ENCODE results near the gene CTSE. TPM values are rescaled to one million over a fixed set of nuclear protein-coding genes. Genes with fewer than 3 reads are reported as not detected.
A peak's percentile ranks its signal among the peaks of the same experiment; 100 is the strongest.

CTSE gene
- total RNA-seq, 5 donors from 2014 or later (not counting 1 experiment from before 2014, with no cell fraction given): 0.13 to 0.20 TPM; not detected in 3

DNA sequence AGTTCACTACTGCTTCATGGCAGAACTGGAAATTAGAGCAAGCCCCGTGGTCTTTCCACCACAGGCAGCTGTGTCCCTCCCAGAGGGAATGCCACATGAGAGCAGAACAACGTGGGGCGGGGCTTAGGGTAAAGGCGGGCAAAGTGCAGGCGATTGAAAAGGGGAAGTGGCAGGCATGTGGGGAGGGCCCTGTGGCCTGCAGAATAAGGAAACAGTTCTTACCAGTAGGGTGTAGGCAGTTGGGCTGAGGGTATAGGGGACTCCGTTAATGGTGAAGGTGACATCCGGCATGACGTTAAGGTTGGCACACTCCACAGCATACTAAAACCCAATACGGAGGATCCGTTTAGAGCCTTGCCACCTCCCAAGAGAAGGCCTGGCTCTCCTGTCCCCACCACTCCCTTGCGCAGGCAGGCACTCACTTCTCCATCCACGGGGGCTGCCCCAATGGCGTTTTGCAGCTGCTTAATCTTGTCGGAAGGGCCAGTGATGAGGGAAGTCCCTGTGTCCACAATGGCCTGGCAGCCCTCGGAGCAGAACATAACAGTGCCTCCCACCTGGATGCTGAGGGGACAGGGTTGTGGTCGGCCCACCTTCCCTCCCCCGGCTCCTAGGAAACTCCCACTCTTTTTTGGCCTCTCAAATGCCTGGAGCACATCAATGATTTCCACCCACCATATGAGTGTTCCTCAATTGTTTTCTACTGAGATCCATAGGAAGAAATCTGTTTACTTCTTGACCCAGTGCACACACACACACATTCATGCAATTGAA, 11.4 kb downstream of the CTSE start:
- Mint-ChIP-seq H3K27ac (no peak overlapping the region), H3K27me3 (no peaks in the 10 kb centered on the region), H3K4me3 (peak overlapping the region in 2 of 3 donors; percentile 26 to 55), H3K9me3 (no peaks in the 10 kb centered on the region), H3K36me3 (no peaks in the 10 kb centered on the region), H3K4me1 (peaks cover 16 to 27% (median 21%) of the 10 kb centered on the region in 3 donors)
- ChIA-PET CTCF (no interaction called here), POLR2A (no interaction called here)
- H3K36me3 ChIP-seq (ENCODE audit: control insufficient read depth in 2 of 2, extremely low read depth in 1 of 2, insufficient read depth in 1 of 2, low read length in 1 of 2): no peaks in the 10 kb centered on the region
- no peak overlapping the region for H3K27ac ChIP-seq (ENCODE audit: low read length)
- DNase-seq (peak in 32 of 35 experiments; percentile 4 to 71 (median 32)), ATAC-seq (replicated peaks in 1 of 4) (peak; percentile 79 to 98 (median 90))
- no peaks in the 10 kb centered on the region for H3K9me3 ChIP-seq
- peaks cover 0 to 8% of the 10 kb centered on the region in 2 experiments for H3K4me1 ChIP-seq (ENCODE audit: control insufficient read depth in 1 of 2, extremely low read depth in 1 of 2, insufficient read depth in 2 of 2, low read length in 2 of 2)
- H3K27me3 ChIP-seq (replicated peaks in 1 of 2; ENCODE audit: control insufficient read depth in 2 of 2, extremely low read depth in 1 of 2, insufficient read depth in 2 of 2, low read length in 1 of 2): no peaks in the 10 kb centered on the region
- 40% methylated on average over 2 of the region's 17 CpGs for WGBS (ENCODE audit: insufficient coverage)
- H3K4me3 ChIP-seq (ENCODE audit: control insufficient read depth in 1 of 2, extremely low read depth in 1 of 2, low read length in 1 of 2): no peak overlapping the region

DNA sequence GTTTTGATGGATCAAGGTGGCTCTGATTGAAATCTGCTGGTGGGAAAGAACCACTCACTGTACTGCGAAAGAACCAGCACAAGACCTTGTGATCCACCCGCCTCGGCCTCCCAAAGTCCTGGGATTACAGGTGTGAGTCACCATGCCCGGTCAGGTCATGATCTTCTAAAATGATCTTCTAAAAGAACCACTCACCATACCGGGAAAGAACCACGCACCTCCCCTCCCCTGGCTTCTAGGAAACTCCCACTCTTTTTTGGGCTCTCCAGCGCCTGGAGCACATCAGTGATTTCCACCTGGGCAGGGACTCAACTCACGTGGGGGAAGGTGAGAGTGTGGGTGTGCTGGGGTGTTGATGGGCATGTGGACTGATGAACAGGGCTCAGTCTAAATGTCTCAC, 12.6 kb downstream of the CTSE start:
- Mint-ChIP-seq H3K27me3 (peaks cover 5 to 8% of the 10 kb centered on the region in 2 donors), H3K27ac (no peak overlapping the region), H3K4me3 (no peak overlapping the region), H3K9me3 (no peaks in the 10 kb centered on the region), H3K36me3 (no peaks in the 10 kb centered on the region), H3K4me1 (peaks cover 16 to 27% (median 21%) of the 10 kb centered on the region in 3 donors)
- ATAC-seq (replicated peaks in 1 of 4): no peak
- Histone ChIP-seq H3K27ac (ENCODE audit: low read length) (no peak overlapping the region), H3K27me3 (replicated peaks in 1 of 2; ENCODE audit: control insufficient read depth in 2 of 2, extremely low read depth in 1 of 2, insufficient read depth in 2 of 2, low read length in 1 of 2) (no peaks in the 10 kb centered on the region), H3K4me1 (ENCODE audit: control insufficient read depth in 1 of 2, extremely low read depth in 1 of 2, insufficient read depth in 2 of 2, low read length in 2 of 2) (peaks cover 0 to 8% of the 10 kb centered on the region in 2 experiments), H3K36me3 (ENCODE audit: control insufficient read depth in 2 of 2, extremely low read depth in 1 of 2, insufficient read depth in 1 of 2, low read length in 1 of 2) (no peaks in the 10 kb centered on the region), H3K4me3 (ENCODE audit: control insufficient read depth in 1 of 2, extremely low read depth in 1 of 2, low read length in 1 of 2) (no peak overlapping the region), H3K9me3 (no peaks in the 10 kb centered on the region)
- no peak for DNase-seq
- WGBS (ENCODE audit: insufficient coverage): 63% methylated on average over 1 of the region's 8 CpGs
- ChIA-PET CTCF (no interaction called here), POLR2A (no interaction called here)

DNA sequence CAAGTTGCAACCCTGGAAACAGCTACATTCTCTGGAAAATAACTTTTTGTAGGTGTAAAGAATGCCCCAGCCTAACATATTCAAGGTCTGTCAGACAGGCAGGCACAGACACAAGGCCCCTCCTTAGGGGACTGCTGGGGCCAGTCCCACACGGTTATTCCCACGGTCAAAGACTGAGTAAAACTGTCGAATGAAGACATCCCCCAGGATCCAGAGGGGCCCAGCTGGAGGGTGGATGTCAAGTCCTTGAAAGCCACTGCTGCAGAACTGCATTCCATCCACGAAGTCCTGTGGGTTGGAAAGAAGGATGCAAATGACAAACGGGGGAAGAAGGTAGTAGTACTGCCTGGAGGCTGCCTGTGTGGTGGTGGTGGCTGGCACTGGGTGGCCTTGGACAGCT, 13.6 kb downstream of the CTSE start:
- Histone ChIP-seq H3K27me3 (replicated peaks in 1 of 2; ENCODE audit: control insufficient read depth in 2 of 2, extremely low read depth in 1 of 2, insufficient read depth in 2 of 2, low read length in 1 of 2) (no peaks in the 10 kb centered on the region), H3K4me1 (ENCODE audit: control insufficient read depth in 1 of 2, extremely low read depth in 1 of 2, insufficient read depth in 2 of 2, low read length in 2 of 2) (peaks cover 0 to 8% of the 10 kb centered on the region in 2 experiments), H3K36me3 (ENCODE audit: control insufficient read depth in 2 of 2, extremely low read depth in 1 of 2, insufficient read depth in 1 of 2, low read length in 1 of 2) (no peaks in the 10 kb centered on the region), H3K4me3 (ENCODE audit: control insufficient read depth in 1 of 2, extremely low read depth in 1 of 2, low read length in 1 of 2) (no peak overlapping the region), H3K27ac (ENCODE audit: low read length) (no peak overlapping the region), H3K9me3 (no peaks in the 10 kb centered on the region)
- CTCF ChIA-PET: no interaction called here
- Mint-ChIP-seq H3K36me3 (no peaks in the 10 kb centered on the region), H3K27me3 (peaks cover 7 to 10% of the 10 kb centered on the region in 2 donors), H3K27ac (no peak overlapping the region), H3K4me3 (no peak overlapping the region), H3K9me3 (no peaks in the 10 kb centered on the region), H3K4me1 (peaks cover 16 to 27% (median 21%) of the 10 kb centered on the region in 3 donors)
- ATAC-seq (replicated peaks in 1 of 4) (no peak), DNase-seq (no peak)
- POLR2A ChIA-PET: no interaction called here
- WGBS (ENCODE audit: insufficient coverage): 85% methylated on average over 5 of the region's 5 CpGs

DNA sequence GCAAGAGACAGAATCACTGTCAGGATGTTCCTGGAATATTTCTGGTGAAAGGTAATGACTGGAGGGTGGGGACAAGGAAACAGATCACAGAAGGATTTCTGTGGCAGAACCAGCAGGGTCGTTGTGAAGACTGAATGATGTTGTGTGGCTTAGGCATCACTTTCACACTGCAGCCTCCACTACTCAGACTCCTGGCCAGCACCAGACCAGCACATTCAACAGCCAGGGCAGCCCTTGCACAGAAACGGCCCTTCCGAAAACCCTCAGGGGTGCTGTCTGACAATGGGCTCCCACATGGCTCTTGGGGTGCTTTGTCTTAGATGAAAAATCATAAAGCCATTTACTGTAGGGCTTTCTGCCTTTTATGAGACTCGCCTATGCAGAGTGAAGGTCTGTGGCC, 16.7 kb downstream of the CTSE start:
- Histone ChIP-seq H3K4me3 (ENCODE audit: control insufficient read depth in 1 of 2, extremely low read depth in 1 of 2, low read length in 1 of 2) (no peak overlapping the region), H3K4me1 (ENCODE audit: control insufficient read depth in 1 of 2, extremely low read depth in 1 of 2, insufficient read depth in 2 of 2, low read length in 2 of 2) (peaks cover 0 to 1% of the 10 kb centered on the region in 2 experiments), H3K36me3 (ENCODE audit: control insufficient read depth in 2 of 2, extremely low read depth in 1 of 2, insufficient read depth in 1 of 2, low read length in 1 of 2) (no peaks in the 10 kb centered on the region), H3K27me3 (replicated peaks in 1 of 2; ENCODE audit: control insufficient read depth in 2 of 2, extremely low read depth in 1 of 2, insufficient read depth in 2 of 2, low read length in 1 of 2) (peaks cover 0 to 14% of the 10 kb centered on the region in 2 experiments), H3K27ac (ENCODE audit: low read length) (no peak overlapping the region), H3K9me3 (no peaks in the 10 kb centered on the region)
- DNase-seq (no peak), ATAC-seq (replicated peaks in 1 of 4) (no peak)
- H3K4me1 Mint-ChIP-seq: peaks cover 6 to 12% (median 9%) of the 10 kb centered on the region in 3 donors
- H3K36me3 Mint-ChIP-seq: no peaks in the 10 kb centered on the region
- no peaks in the 10 kb centered on the region for H3K9me3 Mint-ChIP-seq
- CTCF ChIA-PET: no interaction called here
- H3K27me3 Mint-ChIP-seq: peaks cover 7 to 13% of the 10 kb centered on the region in 2 donors
- POLR2A ChIA-PET: no interaction called here
- H3K27ac Mint-ChIP-seq: no peak overlapping the region
- no peak overlapping the region for H3K4me3 Mint-ChIP-seq
- WGBS (ENCODE audit: insufficient coverage): 100% methylated on average over 1 of the region's 4 CpGs

DNA sequence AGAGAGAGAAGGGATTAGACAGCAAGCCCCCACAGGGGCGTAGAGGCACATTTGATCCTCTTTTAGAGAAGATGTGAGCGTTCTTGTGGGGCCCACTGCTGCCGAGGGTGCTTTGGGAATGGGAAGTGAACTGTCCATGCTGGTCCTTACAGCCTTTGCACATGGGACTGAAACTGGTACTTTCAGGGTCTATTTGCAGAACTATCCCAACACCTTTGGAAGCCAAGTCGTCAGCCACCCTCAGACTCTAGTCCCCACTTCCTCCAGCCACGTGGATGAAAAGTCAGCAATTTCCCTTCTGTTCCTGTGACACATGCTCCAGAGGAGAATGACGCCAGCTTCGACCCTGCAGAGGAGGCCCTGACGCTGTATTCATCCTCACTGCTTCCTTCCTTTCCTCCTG, 17.9 kb downstream of the CTSE start:
- CTCF ChIA-PET: no interaction called here

DNA sequence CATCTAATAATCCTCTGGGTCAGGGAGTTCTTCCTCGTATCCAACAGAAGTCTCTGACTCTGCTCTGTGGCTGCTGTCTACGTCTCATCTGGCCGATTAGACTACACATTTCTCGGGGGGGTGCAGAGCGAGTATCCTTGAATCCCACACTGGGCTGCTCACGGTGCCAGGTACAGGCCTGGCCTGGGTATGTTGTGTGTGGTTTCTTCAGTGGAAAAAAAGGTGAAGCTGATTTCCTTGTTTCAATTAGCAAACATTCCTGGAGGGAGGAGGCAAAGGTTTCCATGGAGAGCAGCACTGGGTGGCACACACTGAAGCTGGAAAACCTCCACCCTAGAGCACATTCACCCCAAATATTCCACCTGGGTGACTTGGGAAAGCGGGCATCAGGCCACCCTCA, 18.5 kb downstream of the CTSE start:
- Mint-ChIP-seq H3K9me3 (no peaks in the 10 kb centered on the region), H3K4me3 (no peak overlapping the region), H3K36me3 (no peaks in the 10 kb centered on the region), H3K27me3 (peaks cover 7 to 13% of the 10 kb centered on the region in 2 donors), H3K4me1 (peaks cover 0 to 6% (median 0%) of the 10 kb centered on the region in 3 donors), H3K27ac (no peak overlapping the region)
- DNase-seq: no peak
- CTCF ChIA-PET: no interaction called here
- Histone ChIP-seq H3K4me3 (ENCODE audit: control insufficient read depth in 1 of 2, extremely low read depth in 1 of 2, low read length in 1 of 2) (no peak overlapping the region), H3K27ac (ENCODE audit: low read length) (no peak overlapping the region), H3K4me1 (ENCODE audit: control insufficient read depth in 1 of 2, extremely low read depth in 1 of 2, insufficient read depth in 2 of 2, low read length in 2 of 2) (no peaks in the 10 kb centered on the region), H3K36me3 (ENCODE audit: control insufficient read depth in 2 of 2, extremely low read depth in 1 of 2, insufficient read depth in 1 of 2, low read length in 1 of 2) (no peaks in the 10 kb centered on the region), H3K27me3 (replicated peaks in 1 of 2; ENCODE audit: control insufficient read depth in 2 of 2, extremely low read depth in 1 of 2, insufficient read depth in 2 of 2, low read length in 1 of 2) (peaks cover 0 to 18% of the 10 kb centered on the region in 2 experiments), H3K9me3 (no peaks in the 10 kb centered on the region)
- ATAC-seq (replicated peaks in 1 of 4): no peak
- WGBS (ENCODE audit: insufficient coverage): 96% methylated on average over 3 of the region's 7 CpGs
- POLR2A ChIA-PET: no interaction called here

More for the DNA sequence above, 17.9 kb downstream of the CTSE start:
- Histone ChIP-seq H3K4me3 (ENCODE audit: control insufficient read depth in 1 of 2, extremely low read depth in 1 of 2, low read length in 1 of 2) (no peak overlapping the region), H3K27ac (ENCODE audit: low read length) (no peak overlapping the region), H3K9me3 (no peaks in the 10 kb centered on the region), H3K4me1 (ENCODE audit: control insufficient read depth in 1 of 2, extremely low read depth in 1 of 2, insufficient read depth in 2 of 2, low read length in 2 of 2) (no peaks in the 10 kb centered on the region), H3K27me3 (replicated peaks in 1 of 2; ENCODE audit: control insufficient read depth in 2 of 2, extremely low read depth in 1 of 2, insufficient read depth in 2 of 2, low read length in 1 of 2) (peaks cover 0 to 18% of the 10 kb centered on the region in 2 experiments), H3K36me3 (ENCODE audit: control insufficient read depth in 2 of 2, extremely low read depth in 1 of 2, insufficient read depth in 1 of 2, low read length in 1 of 2) (no peaks in the 10 kb centered on the region)
- POLR2A ChIA-PET: no interaction called here
- peak in 1 of 35 experiments; percentile 8 for DNase-seq
- Mint-ChIP-seq H3K27ac (no peak overlapping the region), H3K36me3 (no peaks in the 10 kb centered on the region), H3K4me1 (peaks cover 0 to 6% (median 2%) of the 10 kb centered on the region in 3 donors), H3K4me3 (no peak overlapping the region), H3K9me3 (no peaks in the 10 kb centered on the region), H3K27me3 (peaks cover 7 to 13% of the 10 kb centered on the region in 2 donors)
- 50% methylated on average over 5 of the region's 8 CpGs for WGBS (ENCODE audit: insufficient coverage)
- no peak for ATAC-seq (replicated peaks in 1 of 4)

Measured in T-cell (primary cell).